Epithelial cell of prostate (primary cell): ENCODE data around the gene COL23A1.

Experiments used
- DNase-seq: peaks from one replicate; pipeline ENCODE4 v3.0.0-alpha.2; 2011; ENCODE audit warnings: low read depth, low spot score
- H3K27ac ChIP-seq: fragments of 450-650 bp; 2 replicates; pipeline ENCODE4 v1.5.1; 2017; ENCODE audit warnings: mild to moderate bottlenecking

Gene COL23A1

GRCh38 chr5:178430186-178431062 lies 159.8 kb downstream of the COL23A1 start:
- H3K27ac ChIP-seq: no peak overlapping the region
- DNase-seq: no peak

DNA sequence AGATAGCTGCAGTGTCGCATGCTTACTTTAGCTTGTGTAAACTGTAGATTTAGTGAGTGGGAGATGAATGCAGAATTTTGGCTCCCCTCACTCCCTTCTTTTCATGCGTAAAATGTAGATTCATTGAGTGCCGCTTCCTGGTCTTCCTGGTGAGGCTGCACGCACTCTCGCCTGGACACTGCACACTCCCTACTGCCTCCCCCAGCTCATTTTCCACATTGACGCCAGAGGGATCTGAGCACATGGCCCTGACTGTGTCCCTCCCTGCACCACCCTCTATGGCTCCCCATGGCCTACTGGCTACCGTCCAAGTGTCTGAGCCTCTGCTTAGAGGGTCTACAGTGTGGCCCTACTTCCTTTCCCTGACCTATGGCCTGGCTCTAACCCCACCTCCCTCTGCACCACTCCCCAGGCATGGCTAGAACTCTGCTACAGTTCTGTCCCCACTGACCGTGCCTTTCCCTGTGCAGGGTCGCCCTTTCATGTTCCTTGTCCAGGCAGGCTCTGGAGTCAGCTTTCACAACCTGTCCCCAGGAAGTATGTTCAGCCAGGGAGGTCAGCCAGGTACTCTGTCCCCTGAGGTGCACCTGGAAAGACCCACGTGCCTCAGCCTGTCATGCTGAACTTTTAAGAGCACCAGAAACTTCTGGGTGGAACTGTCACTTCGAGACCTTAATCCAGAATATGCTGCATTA lies 160.6 kb downstream of the COL23A1 start:
- H3K27ac ChIP-seq: no peak overlapping the region
- DNase-seq: no peak

DNA sequence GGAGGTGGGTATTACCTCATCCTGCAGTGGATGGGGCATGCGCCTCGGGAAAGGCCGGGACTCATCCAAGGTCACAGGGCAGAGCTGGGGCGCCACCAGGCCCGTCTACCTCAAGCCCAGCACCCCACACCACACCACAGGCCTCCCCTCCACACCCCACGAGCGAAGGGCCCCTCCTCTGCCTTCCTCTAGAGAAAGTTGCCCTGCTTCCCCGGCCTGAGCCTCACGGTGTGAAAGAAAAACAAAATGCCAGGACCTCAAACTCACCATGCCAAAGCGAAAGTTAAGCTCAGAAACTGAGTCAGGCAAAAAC lies 161.1 kb downstream of the COL23A1 start:
- H3K27ac ChIP-seq: no peak overlapping the region
- DNase-seq: no peak

- H3K27ac ChIP-seq: no peak overlapping the region
- DNase-seq: peak; percentile 52
Observed at GRCh38 chr5:178428341-178429155, 161.6 kb downstream of the COL23A1 start.

- DNase-seq: no peak
- H3K27ac ChIP-seq: no peak overlapping the region
Observed at GRCh38 chr5:178427576-178428197, 162.5 kb downstream of the COL23A1 start.

- no peak for DNase-seq
- no peak overlapping the region for H3K27ac ChIP-seq
Observed at GRCh38 chr5:178426326-178427130, 163.7 kb downstream of the COL23A1 start.

DNA sequence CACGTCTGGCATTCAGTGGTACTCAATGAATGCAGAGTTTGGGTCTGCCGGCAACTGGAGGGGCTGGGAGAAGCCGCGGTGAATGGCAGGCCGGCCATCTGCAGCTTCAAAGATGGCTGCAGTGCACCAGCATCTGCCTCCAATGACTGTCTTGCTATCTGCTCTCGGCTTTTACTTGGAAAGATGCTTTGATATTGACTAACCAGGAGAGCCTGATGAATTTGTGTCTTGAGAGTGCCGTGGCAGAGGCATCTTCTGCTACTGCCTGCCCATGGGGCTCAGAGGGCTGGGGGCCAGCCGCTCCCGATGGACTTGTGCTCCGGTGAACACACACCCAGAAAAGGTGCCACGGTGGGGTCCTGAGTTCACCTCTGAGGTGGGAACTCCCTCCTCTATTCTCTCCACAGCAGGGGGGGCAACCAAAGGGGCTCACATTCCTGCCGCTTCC lies 164.5 kb downstream of the COL23A1 start:
- DNase-seq: no peak
- no peak overlapping the region for H3K27ac ChIP-seq

DNA sequence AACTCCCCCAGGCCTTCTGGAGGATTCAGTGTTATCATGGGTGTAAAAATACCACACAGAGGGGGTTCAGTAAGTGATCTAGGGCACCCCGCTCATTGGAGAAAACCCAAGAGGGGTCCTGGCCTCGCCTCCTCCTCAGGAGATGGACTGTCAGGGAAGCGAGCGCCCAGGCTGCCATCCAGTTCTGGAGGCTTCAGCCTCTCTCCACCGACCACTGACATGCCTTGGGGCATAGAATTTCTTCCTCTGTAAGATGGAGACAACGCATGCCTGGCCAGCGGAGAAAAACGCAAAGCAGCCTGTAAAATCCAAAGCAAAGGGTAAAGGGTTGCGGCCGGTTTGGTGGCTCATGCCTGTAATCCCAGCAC lies 165.4 kb downstream of the COL23A1 start:
- no peak for DNase-seq
- H3K27ac ChIP-seq: no peak overlapping the region

DNA sequence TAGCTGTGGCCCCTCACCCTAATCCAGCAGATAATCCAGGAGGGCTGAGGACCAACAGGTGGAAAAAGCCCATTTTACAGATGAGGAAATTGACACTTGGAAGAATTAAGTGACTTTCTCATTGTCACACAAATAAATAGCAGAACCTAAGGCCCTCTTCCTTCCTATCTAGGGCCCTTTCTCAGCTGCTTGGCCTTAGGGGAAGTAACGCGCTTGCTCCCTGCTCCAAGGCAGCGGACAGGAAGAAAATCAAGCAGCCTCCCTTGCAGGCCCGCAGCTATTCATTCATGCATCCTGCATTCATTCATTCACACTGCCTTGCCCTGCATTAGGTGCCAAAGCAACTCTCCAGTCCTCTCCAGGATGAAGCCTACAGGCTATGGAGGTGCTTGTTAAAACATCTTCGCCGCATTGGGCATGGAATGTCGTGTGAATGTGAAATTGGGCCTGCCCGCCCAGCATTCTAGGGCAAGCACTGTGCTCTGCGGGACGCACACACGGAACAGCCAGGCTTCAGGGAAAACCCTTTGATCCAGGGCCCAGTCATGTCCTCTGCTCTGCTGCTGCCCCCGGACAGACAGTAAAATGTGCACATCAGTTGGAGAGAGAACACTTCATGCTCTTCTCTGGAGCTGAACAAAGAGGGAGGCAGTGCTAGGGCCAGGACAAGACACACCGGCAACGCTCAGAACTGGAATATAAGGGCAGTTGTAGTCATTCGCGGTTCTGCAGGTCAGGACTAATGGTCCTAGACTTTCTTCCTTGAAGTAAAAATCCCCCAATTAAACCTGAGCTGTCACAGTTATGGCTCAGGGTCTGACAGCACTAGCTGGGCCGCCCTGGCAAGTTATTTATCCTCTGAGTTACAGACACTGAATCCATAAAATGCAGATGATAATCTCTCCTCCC lies 166.0 kb downstream of the COL23A1 start:
- no peak for DNase-seq
- no peak overlapping the region for H3K27ac ChIP-seq

- no peak for DNase-seq
- no peak overlapping the region for H3K27ac ChIP-seq
Observed at GRCh38 chr5:178423431-178423830, 166.8 kb downstream of the COL23A1 start.

DNA sequence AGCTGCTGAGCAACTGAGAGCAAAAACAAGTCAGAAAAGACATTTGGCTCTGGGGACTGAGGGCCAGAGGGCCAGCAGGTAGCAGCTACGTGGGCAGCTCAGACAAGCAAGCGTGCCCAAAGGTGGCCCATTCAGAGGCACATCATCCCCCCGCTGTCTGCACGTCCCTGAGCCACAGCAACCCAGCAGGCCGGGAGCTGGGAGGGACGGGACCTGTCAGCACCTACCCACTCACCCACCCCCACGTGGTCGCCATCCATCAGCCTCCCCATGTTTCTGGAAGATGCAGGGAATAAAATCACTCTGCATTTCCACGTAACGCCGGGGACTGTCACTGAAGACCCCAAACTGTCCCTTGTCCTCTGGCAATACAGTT lies 167.8 kb downstream of the COL23A1 start:
- no peak overlapping the region for H3K27ac ChIP-seq
- no peak for DNase-seq

- DNase-seq: no peak
- H3K27ac ChIP-seq: no peak overlapping the region
Observed at GRCh38 chr5:178421699-178422399, 168.3 kb downstream of the COL23A1 start.

DNA sequence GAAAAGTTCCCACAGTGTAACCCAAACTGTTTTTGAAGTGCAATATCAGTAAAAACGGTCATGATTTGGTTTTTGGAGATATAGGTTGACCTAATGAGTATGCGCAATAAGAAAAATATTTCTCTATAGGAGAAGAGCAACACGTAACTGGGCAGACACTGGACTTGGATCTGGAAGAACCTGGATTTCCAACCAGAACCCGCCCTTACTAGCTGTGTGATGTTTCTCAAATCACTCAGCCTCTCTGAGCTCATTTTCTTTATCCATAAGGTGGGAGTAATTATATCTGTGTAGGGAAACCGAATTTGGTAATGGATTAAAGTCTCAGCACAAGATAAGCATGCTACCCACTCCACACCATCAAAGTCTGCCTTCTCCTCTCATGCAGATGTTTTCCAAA lies 169.1 kb downstream of the COL23A1 start:
- no peak overlapping the region for H3K27ac ChIP-seq
- no peak for DNase-seq

GRCh38 chr5:178420354-178420781 lies 169.8 kb downstream of the COL23A1 start:
- DNase-seq: no peak
- H3K27ac ChIP-seq: no peak overlapping the region

DNA sequence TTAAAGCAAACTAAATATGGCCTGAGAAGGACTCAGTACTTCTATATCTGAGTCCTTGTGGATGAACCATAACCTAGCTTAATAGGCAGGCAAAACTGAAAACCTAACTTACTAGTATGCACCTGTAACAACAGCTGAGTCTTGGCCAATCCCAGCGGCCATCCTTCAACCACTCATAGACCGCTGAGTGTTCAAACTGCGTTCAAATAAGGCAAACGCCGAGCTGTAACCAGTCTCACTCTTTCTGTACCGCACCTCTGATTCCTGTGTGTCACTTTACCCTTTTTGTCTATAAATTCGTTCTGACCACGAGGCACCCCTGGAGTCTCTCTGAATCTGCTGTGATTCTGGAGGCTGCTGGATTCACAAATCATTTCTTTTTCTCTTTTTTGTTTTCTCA lies 170.5 kb downstream of the COL23A1 start:
- DNase-seq: no peak
- no peak overlapping the region for H3K27ac ChIP-seq

- DNase-seq: no peak
Observed at GRCh38 chr5:178419196-178419595, 171.0 kb downstream of the COL23A1 start.

DNA sequence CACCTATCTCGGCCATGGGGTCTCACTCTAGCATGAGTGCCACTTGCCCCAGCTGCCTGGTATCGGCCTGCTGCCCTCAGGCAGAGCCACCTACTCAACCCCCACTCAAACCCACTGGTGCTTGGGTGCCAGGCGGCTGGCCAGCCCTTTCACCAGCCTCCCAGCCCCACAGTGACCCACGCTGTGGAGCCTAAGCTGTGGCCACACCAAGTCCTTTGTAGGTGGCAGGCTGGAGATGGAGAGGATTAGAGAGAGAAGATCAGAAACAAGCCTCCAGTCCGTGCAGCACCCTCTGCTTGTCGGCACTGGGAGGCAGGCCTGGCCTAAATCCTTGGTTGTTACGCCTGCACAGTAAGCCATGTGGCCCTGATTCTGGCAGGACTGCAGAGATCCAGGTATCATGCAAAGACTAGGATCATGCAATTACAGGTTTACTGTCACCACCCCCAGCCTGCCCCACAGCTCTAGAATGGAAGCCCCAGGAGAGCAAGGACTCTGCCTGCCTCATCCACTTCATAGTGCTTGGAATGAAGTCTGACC lies 171.7 kb downstream of the COL23A1 start:
- DNase-seq: no peak
- H3K27ac ChIP-seq: no peak overlapping the region

More at GRCh38 chr5:178419196-178419595, 171.0 kb downstream of the COL23A1 start:
- no peak overlapping the region for H3K27ac ChIP-seq

DNA sequence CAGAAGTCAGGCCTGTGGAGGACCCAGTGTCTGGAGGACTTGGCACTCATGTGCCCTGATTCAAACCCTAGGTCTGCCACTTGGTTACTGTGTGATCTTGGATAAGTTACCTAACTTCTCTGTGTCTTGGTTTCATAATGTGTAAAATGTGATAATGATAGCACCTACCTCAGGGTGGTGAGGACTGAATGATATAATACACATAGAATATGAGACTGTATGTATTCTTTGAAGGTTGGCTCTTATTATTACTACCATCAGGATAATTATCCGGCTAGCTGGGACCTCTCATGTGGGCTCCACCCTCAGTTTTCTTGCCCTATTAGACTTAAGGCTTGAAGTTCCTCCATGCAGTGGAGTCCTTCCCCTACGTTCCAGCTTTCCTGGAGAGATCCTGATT lies 172.2 kb downstream of the COL23A1 start:
- no peak overlapping the region for H3K27ac ChIP-seq
- no peak for DNase-seq
